GM21723 (cell line): Measurements from ENCODE around the gene SPATA24.
"Not testable (repeated sequence)": the region's sequence is repeated elsewhere in the genome, so short reads cannot be mapped to it uniquely, and the experiment has no call there.

Experiments used
- ATAC-seq: cut with Tn5 transposase; IDR thresholded peaks from one replicate; pipeline ENCODE4 v1.9.1; 2021; ENCODE audit warnings: mild to moderate bottlenecking, moderate library complexity; ENCODE audit not compliant: unreplicated experiment

The SPATA24 gene

GRCh38 chr5:139395844-139396640, 7.8 kb downstream of the SPATA24 start:
- no peak for ATAC-seq

DNA sequence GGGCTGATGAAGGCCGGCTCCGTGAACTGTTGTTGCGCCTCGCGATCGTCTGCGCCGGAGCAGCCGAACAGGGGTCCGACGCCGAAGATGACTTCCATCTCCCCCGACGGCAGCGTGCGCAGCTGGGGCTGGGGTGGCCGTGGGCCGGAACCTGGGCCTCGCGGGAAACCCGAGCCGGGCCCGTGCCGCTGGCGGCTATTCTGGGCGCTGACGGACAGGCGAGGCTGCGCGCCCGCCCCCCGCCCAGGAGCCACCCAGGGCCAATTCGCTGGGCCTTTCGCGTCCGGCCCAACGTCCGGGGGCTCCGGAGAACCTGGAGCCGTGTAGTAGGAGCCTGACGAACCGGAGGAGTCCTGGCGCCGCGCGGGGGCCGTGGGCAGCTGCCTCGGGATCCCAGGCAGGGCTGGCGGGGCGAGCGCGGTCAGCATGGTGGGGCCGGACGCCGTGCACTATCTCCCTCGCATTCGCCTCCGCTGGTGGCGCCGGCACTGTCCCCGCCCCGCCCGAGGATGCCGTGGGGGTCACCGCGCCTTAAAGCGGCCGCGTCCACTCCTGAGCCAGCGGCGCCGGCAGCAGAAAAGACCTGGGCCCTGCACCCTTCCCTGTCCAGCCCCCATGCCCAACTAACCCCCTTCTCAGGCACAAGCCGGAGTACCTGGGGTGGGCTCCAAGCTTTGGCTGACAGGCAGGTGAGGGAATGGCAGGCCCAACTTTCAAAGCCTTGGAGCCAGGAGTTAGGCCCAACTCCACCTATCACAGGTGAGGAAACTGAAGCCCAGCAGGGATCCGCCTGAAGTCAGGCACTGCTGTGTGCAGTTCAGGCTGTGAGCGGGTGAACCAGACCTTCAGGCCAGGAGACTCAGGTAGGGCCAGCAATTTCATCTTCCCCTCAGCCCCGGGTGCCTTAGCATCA, 9.0 kb downstream of the SPATA24 start, which contains the start of gene PROB1:
Gene PROB1 (minus strand): TSS at position 451 of the 913 bp plus-strand sequence. CDS start 23 bp downstream, at position 428.
- ATAC-seq, result no peak

DNA sequence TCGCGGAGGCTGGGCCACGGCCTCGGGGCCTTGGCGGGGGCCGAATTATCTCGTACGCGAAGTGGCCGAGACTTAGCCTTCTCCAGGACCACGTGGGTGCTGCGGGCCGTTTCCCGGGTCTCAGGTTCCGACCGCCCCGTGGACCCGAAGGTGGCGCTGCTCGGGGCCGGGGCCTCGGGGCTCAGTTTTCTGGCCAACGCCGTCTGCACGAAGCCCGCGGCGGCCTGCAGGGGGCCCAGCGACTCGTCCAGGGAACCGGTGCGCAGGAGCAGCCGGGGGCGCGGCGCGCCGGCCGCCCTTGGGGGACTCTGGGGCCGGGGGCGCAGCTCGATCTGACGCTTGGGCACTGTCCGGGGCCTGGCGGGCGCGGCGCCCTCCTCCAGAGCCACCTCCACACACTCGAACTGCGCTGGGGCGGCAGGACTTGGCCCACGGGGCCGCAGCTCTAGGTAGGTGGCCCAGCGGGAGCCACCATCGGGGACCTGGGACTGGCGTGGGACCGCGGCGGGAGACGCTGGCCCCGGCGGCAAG, 9.7 kb downstream of the SPATA24 start:
- no peak for ATAC-seq

DNA sequence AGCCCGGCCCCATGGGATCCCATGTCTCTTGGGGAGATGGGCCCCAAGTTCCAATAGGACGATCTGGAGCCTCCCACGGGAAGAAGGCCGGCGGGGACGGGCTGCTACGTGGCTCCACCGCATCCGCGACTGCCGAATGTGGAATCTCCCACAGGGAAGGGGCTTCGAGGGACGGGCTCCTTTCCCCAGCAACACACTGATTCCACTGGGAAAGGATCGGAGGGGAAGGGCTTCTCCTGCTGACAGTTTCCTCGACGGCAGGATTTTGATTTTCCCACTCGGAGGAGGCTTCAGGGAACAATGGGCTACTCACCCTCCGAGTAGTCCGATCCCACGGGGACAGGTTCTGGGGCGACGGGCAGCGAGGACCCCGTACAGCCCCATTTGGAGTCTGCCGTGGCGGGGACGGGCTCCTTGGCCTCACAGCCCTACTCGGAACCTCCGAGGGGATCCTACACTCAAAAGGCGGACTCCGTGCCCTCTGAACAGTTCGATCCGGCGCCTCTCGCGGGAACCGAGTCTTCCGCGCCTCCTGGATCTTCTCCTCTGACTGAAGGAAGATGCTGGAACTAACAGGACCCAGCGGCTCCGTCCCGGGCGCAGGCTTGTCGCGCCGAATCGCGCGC, 10.3 kb downstream of the SPATA24 start:
- no peak for ATAC-seq

DNA sequence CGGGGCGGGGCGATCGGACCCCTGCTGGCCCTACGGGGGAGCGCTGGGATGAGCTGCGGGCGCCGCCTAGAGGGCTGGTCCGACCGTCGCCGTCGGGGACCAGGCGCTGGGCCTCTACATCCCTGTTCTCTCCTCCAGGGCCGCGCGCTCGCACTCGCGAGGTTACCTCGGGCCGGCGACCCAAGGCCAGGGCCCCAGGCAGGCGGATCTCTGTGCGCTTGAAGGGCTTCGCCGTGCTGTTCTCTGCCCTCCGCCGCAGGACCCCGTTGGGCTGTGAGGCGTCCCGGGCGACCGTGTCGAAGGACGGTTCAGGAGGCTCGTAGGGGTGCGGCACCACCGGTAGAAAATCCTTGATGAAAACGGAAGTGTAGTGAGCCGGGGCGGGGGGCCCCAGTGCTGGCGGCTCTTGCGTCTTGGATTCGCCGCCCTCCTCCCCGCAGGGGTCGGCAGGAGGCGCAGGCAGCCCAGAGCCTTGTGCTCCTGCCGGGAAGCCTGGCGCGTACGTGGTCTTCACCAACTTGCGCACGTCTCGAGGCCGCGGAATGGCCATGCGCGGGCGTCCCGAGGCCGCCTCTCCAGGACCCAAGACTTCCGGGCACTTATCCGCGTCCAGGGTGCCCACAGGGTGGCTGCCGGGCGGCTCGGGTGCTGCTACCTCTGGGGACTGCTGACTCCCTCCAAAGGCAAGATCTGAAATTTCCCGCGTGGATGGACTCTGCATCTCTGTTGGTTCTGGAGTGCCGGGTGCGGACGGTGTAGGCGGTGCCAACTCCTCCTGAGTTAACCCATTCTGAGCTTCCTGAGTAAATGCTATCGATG, 11.0 kb downstream of the SPATA24 start:
- ATAC-seq, result peak; percentile 53

DNA sequence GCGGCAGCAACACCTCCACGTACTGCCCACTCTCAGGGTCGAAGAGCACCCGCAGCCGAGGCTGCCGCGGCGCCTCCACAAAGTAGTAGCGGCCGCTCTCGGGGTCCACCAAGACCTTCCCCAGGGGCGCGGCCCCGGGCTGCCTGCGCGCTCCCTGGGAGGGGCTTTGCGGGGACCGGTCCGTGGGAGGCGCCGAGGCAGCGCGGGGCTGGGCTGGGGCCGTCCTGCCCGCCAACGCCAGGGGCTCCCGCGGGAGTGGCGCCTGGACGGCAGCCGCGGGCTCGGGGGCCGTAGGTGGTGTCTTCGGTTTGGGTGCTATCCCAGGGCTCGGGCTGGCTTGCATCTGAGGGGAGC, 11.6 kb downstream of the SPATA24 start:
- ATAC-seq, result no peak

GRCh38 chr5:139391570-139392323, 12.1 kb downstream of the SPATA24 start:
- ATAC-seq, result peak; percentile 3

GRCh38 chr5:139390639-139391569, 13.0 kb downstream of the SPATA24 start:
- ATAC-seq, result no peak

DNA sequence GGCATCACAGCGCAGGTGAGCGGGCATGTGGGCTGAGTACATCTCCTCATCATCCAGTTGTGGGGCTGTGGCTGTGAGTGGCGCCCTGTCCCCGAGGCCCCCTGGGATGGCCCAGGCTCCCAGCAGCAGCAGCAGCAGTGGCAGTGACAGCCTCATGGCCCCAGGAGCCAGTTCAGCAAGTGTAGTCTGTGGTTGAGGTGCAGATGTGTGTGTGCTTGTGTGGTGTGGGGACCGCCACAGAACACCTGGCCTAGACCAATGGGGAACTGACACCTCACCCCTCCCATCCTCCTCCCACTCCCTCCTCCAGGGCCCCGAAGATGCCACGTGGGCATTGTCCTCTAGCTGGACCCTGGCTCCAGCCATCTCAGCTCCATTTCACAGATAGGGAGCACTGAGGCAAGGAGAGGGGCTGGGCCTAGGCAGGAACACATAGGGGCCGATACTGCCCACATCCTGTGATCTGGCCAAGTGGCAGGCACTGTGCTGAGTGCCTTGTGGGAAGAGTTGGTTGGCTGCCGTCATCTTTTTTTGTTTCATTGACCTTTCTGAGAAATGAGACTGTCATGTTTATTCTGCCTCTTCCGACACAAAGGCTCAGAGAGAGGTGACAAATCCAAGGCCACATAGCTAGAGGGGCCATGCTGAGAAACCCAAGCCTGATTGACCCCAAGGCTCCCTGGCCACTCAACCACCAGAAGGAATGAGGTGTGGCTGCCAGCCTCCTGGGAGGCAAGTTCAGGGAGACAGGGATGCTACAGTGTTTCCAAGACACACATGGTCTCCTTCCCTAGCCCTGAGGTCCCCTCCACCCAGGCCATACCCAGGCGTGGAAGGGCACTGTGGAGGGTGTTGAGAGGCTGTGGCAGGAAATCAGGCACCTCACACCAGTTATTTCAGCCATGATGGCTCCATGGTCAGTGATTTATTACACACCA, 13.9 kb downstream of the SPATA24 start, which contains the start of gene MZB1:
Gene MZB1 (minus strand): TSS at position 213 of the 938 bp plus-strand sequence. CDS start 57 bp downstream, at position 156.
- peak; percentile 39 for ATAC-seq

DNA sequence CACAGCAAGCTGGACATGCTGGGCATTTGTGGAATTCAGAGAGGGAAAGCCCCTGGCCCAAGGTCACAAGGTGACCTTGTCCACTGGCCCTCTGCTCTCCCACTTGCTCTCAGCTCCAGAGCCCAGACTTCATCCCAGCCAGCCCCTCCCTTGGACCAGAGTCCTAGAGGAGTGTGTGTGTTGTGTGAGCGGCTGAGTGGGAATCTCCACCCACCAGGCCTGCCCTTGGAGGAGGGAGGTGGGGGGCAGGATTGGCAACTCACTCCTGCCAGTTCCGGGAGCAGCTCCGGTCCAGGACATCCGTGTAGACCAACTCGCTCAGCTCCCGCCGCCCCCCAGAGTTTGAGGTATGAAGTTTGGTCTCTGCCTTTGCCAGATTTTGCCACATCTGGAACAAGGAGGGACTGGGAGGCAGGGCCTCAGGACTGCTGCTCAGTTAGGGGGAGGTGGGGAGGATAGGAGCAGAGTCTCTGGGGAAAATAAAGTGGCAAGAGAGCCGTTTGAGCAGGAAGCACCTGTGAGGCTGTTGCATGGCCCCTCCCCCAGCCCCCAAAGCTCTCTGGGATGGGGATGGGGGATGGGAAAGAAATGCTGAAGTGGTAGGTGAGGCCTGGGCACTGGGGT, 15.6 kb downstream of the SPATA24 start:
- ATAC-seq, result no peak

GRCh38 chr5:139387611-139388197, 16.2 kb downstream of the SPATA24 start:
- ATAC-seq, result no peak

GRCh38 chr5:139386956-139387355, 16.9 kb downstream of the SPATA24 start:
- ATAC-seq, result not testable (repeated sequence)

- ATAC-seq, result no peak
Measured at GRCh38 chr5:139386050-139386438, 17.8 kb downstream of the SPATA24 start.

DNA sequence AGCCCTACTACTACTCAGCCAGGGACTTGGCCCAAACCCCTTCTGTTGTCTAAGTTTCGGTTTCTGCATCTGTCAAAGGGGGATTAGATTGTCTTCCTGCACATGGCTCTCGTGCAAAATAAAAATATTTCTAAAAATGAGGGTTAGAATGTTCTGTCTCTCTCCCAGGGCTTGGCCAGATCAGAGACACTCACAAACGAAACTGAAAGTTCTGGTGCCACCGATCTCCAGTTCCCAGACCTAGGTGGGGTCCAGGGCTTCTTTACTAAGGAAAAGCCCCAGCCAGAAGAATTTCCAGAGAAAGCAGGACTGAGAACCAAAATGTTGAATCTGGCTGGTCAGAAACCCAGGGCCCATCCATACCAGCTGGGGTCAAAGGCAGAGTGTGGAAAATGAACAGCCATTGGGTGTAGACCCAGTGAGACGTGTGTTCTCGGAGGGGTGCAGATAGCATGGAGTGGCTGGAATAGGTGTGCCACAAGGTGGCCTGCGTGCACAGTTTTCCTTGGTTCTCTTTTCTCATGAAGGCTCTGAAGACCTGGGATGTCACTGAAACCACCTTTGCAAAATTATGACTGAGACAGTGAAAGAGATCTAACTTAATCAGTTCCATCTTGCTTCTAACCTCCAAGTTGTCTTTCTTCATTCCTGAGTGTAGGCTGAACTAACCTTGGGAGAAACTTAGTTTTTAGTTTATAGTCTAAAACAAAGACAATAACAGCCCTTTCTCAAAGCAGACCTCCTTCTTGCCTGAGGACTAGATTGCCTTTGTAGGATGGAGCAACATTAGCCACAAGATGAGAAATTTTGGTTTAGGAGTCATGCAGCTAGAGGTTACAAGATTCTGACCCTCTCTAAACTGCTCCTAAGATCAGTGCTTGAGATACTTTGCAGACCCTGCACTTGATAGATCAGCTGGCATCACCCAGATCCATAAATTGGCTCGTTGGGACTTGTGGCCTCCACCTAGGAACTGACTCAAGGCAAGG, 18.5 kb downstream of the SPATA24 start:
- no peak for ATAC-seq

DNA sequence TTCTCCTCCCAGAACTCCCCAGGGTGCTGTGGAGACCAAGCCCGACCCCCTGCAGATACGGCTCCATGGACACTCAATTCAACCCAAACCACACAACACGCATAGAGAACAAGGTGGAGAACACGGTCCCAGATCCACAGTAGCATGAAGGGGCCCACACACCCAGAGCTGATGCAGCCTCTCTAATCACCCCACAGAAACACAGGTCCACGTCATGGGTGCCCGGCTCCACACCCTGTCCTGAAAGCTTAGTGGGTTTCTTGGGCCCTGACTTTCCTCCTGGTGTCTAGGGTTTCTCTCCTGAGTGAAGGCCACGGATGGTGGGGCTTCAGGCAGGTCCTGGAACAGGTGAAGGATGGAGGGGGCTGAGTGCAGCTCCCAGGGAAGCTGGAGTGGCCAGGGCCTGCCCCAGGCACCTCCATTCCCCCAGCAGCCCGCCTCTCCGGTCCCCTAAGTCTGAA, 19.3 kb downstream of the SPATA24 start:
- ATAC-seq, result no peak
